ENCODE measurements around the gene WDR27. TPM values are rescaled to one million over a fixed set of nuclear protein-coding genes. Genes with fewer than 3 reads are reported as not detected.

Gene WDR27
- total RNA-seq, 1 donor from 2014 or later: 41.5 TPM

GRCh38 chr6:169556758-169557548 lies 144.9 kb downstream of the WDR27 start:
- DNase-seq (ENCODE audit: extremely low spot score in 2 of 2): no peak
- H3K4me1 ChIP-seq: no peaks in the 10 kb centered on the region
- no peak overlapping the region for H3K27ac ChIP-seq
- no peak for TF ChIP-seq POLR2AphosphoS5 (IDR thresholded peaks at IDR 0.05; ENCODE audit: insufficient read depth in 1 of 2, low read depth in 1 of 2)
- no peak for TF ChIP-seq POLR2A (IDR thresholded peaks at IDR 0.05)
- TF ChIP-seq CTCF (IDR thresholded peaks at IDR 0.05): no peak
- no peaks in the 10 kb centered on the region for H3K27me3 ChIP-seq
- intact Hi-C loops (cut with DNase I): no loop called here
- no peak overlapping the region for H3K4me3 ChIP-seq
- peaks cover 0 to 5% of the 10 kb centered on the region in 2 donors for H3K36me3 ChIP-seq
- no peaks in the 10 kb centered on the region for H3K9me3 ChIP-seq

GRCh38 chr6:169555971-169556617 lies 145.7 kb downstream of the WDR27 start:
- intact Hi-C loops (cut with DNase I): no loop called here
- H3K4me3 ChIP-seq: no peak overlapping the region

GRCh38 chr6:169545982-169546381 lies 155.8 kb downstream of the WDR27 start:
- no peaks in the 10 kb centered on the region for H3K27me3 ChIP-seq
- H3K9me3 ChIP-seq: no peaks in the 10 kb centered on the region
- H3K4me1 ChIP-seq: no peaks in the 10 kb centered on the region
- H3K36me3 ChIP-seq: no peaks in the 10 kb centered on the region
- intact Hi-C loops (cut with DNase I): no loop called here
- H3K4me3 ChIP-seq: no peak overlapping the region
- no peak overlapping the region for H3K27ac ChIP-seq
- no peak for DNase-seq (ENCODE audit: extremely low spot score in 2 of 2)
- TF ChIP-seq POLR2AphosphoS5 (IDR thresholded peaks at IDR 0.05; ENCODE audit: insufficient read depth in 1 of 2, low read depth in 1 of 2) (no peak), POLR2A (IDR thresholded peaks at IDR 0.05) (no peak), CTCF (IDR thresholded peaks at IDR 0.05) (no peak)

More at GRCh38 chr6:169555971-169556617, 145.7 kb downstream of the WDR27 start:
- Histone ChIP-seq H3K27ac (no peak overlapping the region), H3K36me3 (peaks cover 0 to 5% of the 10 kb centered on the region in 2 donors), H3K9me3 (no peaks in the 10 kb centered on the region), H3K27me3 (no peaks in the 10 kb centered on the region), H3K4me1 (no peaks in the 10 kb centered on the region)
- no peak for DNase-seq (ENCODE audit: extremely low spot score in 2 of 2)
- TF ChIP-seq POLR2A (IDR thresholded peaks at IDR 0.05) (no peak), CTCF (IDR thresholded peaks at IDR 0.05) (no peak), POLR2AphosphoS5 (IDR thresholded peaks at IDR 0.05; ENCODE audit: insufficient read depth in 1 of 2, low read depth in 1 of 2) (no peak)

- intact Hi-C loops (cut with DNase I): no loop called here
- H3K9me3 ChIP-seq: no peaks in the 10 kb centered on the region
- no peak overlapping the region for H3K27ac ChIP-seq
- TF ChIP-seq POLR2AphosphoS5 (IDR thresholded peaks at IDR 0.05; ENCODE audit: insufficient read depth in 1 of 2, low read depth in 1 of 2) (no peak), POLR2A (IDR thresholded peaks at IDR 0.05) (no peak), CTCF (IDR thresholded peaks at IDR 0.05) (no peak)
- DNase-seq (ENCODE audit: extremely low spot score in 2 of 2): no peak
- H3K27me3 ChIP-seq: no peaks in the 10 kb centered on the region
- H3K4me3 ChIP-seq: no peak overlapping the region
- no peaks in the 10 kb centered on the region for H3K36me3 ChIP-seq
- H3K4me1 ChIP-seq: no peaks in the 10 kb centered on the region
These were observed 158.1 kb downstream of the WDR27 start for GRCh38 chr6:169543704-169544103.

- intact Hi-C loops (cut with DNase I): no loop called here
- no peak for TF ChIP-seq POLR2A (IDR thresholded peaks at IDR 0.05)
- no peak for TF ChIP-seq CTCF (IDR thresholded peaks at IDR 0.05)
- TF ChIP-seq POLR2AphosphoS5 (IDR thresholded peaks at IDR 0.05; ENCODE audit: insufficient read depth in 1 of 2, low read depth in 1 of 2): no peak
- no peak overlapping the region for H3K4me3 ChIP-seq
- no peak for DNase-seq (ENCODE audit: extremely low spot score in 2 of 2)
- H3K36me3 ChIP-seq: no peaks in the 10 kb centered on the region
- H3K27ac ChIP-seq: no peak overlapping the region
- H3K4me1 ChIP-seq: no peaks in the 10 kb centered on the region
- H3K27me3 ChIP-seq: no peaks in the 10 kb centered on the region
- H3K9me3 ChIP-seq: no peaks in the 10 kb centered on the region
These were observed 159.3 kb downstream of the WDR27 start for GRCh38 chr6:169542491-169542890.
